T-cell (primary cell): ENCODE results near the gene REM1. TPM values are rescaled to one million over a fixed set of nuclear protein-coding genes. Genes with fewer than 3 reads are reported as not detected.
"Not testable (repeated sequence)": the region's sequence is repeated elsewhere in the genome, so short reads cannot be mapped to it uniquely, and the experiment has no call there.

Experiments used
- ATAC-seq, 4 experiments: fragments of 200-7000 bp in 3 of 4; fragments of 150-1000 bp in 1 of 4; cut with Tn5 transposase; replicated peaks in 1 of 4; 1 replicate in 3 of 4; 2 replicates in 1 of 4; pipeline ENCODE4 v1.10.0; 2021; ENCODE audit warnings: moderate library complexity in 3 of 4, mild to moderate bottlenecking in 2 of 4, moderate number of reproducible peaks in 1 of 4
- CTCF ChIA-PET, 2 donors: fragments of 300-600 bp; sonication (Branson Sonifier 250); formaldehyde crosslinking; loops; one replicate each; lab custom pipeline; 2022; ENCODE audit warnings: antibody characterized with exemption in 2 of 2; lab: Charles Lee
- POLR2A ChIA-PET, 2 donors: fragments of 300-600 bp; sonication (Branson Sonifier 250); formaldehyde crosslinking; loops; one replicate each; lab custom pipeline; 2022; ENCODE audit warnings: antibody characterized with exemption in 2 of 2; lab: Charles Lee
- DNase-seq, 35 experiments: peaks; one replicate each; pipeline versions ENCODE4 v3.0.0 to v3.0.0-alpha.2; 2013 to 2023
- H3K27ac ChIP-seq: one replicate; pipeline ENCODE4 v1.5.1; 2013; ENCODE audit warnings: low read length
- H3K27me3 ChIP-seq, 2 experiments: replicated peaks in 1 of 2; 1 replicate in 1 of 2; 2 replicates in 1 of 2; pipeline versions ENCODE4 v1.6.1 to v1.7.0; 2013; ENCODE audit warnings: low read length in 1 of 2, mixed read lengths in 1 of 2; ENCODE audit not compliant: control insufficient read depth in 2 of 2, insufficient read depth in 2 of 2; ENCODE audit errors: extremely low read depth in 1 of 2
- H3K36me3 ChIP-seq, 2 donors: 1 replicate in 1 of 2; 2 replicates in 1 of 2; pipeline versions ENCODE4 v1.6.1 to v1.7.0; 2013; ENCODE audit warnings: low read length in 1 of 2; ENCODE audit not compliant: control insufficient read depth in 2 of 2, insufficient read depth in 1 of 2; ENCODE audit errors: extremely low read depth in 1 of 2
- H3K4me1 ChIP-seq, 2 experiments: 1 replicate in 1 of 2; 2 replicates in 1 of 2; pipeline versions ENCODE4 v1.6.1 to v1.7.0; 2013; ENCODE audit warnings: low read length in 2 of 2, mixed read lengths in 1 of 2; ENCODE audit not compliant: insufficient read depth in 2 of 2, control insufficient read depth in 1 of 2; ENCODE audit errors: extremely low read depth in 1 of 2
- H3K4me3 ChIP-seq, 2 donors: 1 replicate in 1 of 2; 2 replicates in 1 of 2; pipeline versions ENCODE4 v1.5.1 to v1.7.0; 2013; ENCODE audit warnings: mild to moderate bottlenecking in 2 of 2, low read length in 1 of 2, moderate library complexity in 1 of 2; ENCODE audit not compliant: control insufficient read depth in 1 of 2; ENCODE audit errors: extremely low read depth in 1 of 2
- H3K9me3 ChIP-seq: 2 replicates; pipeline ENCODE4 v1.7.0; 2013
- H3K27ac Mint-ChIP-seq, 2 donors: one replicate each; pipeline ENCODE4 v1.8.0; 2020 to 2021; ENCODE audit warnings: mild to moderate bottlenecking in 2 of 2, mixed read lengths in 2 of 2
- H3K27me3 Mint-ChIP-seq, 2 donors: one replicate each; pipeline ENCODE4 v1.8.0; 2021 to 2022; ENCODE audit warnings: mixed read lengths in 2 of 2
- H3K36me3 Mint-ChIP-seq: one replicate; pipeline ENCODE4 v1.8.0; 2021; ENCODE audit warnings: mixed read lengths
- H3K4me1 Mint-ChIP-seq, 3 donors: one replicate each; pipeline ENCODE4 v1.8.0; 2020 to 2022; ENCODE audit warnings: mixed read lengths in 3 of 3, mild to moderate bottlenecking in 1 of 3
- H3K4me3 Mint-ChIP-seq, 3 donors: one replicate each; pipeline ENCODE4 v1.8.0; 2020 to 2022; ENCODE audit warnings: mild to moderate bottlenecking in 3 of 3, mixed read lengths in 3 of 3, moderate library complexity in 3 of 3
- H3K9me3 Mint-ChIP-seq, 3 donors: one replicate each; pipeline ENCODE4 v1.8.0; 2020 to 2022; ENCODE audit warnings: mixed read lengths in 3 of 3
- WGBS: methylation state at CpG from one replicate; pipeline ENCODE4 v1.1.5; 2013; ENCODE audit warnings: missing lambda C conversion rate; ENCODE audit not compliant: insufficient coverage; 5-methylcytosine and 5-hydroxymethylcytosine counted together
- total RNA-seq, 35 experiments: library from RNA in 6 of 35; stranded (reverse) in 6 of 35; fragments of 120-200 nt in 1 of 35; gene quantifications; one replicate each; pipeline versions ENCODE4 v1.2.1 to v1.2.4 and lab custom pipeline; 2013 to 2026

REM1 gene
- total RNA-seq, 5 donors from 2014 or later (not counting 1 experiment from before 2014, with no cell fraction given) = not detected

GRCh38 chr20:31446084-31446819 lies 28.8 kb upstream of the REM1 start:
- ChIA-PET POLR2A (no interaction called here), CTCF (no interaction called here)
- H3K4me1 ChIP-seq = no peaks in the 10 kb centered on the region
- DNase-seq (no peak), ATAC-seq (no peak)
- no peaks in the 10 kb centered on the region for H3K9me3 Mint-ChIP-seq
- H3K4me1 Mint-ChIP-seq = no peaks in the 10 kb centered on the region
- H3K27me3 ChIP-seq = peaks cover 3 to 7% of the 10 kb centered on the region in 2 experiments
- no peak overlapping the region for H3K27ac Mint-ChIP-seq
- H3K4me3 ChIP-seq = no peak overlapping the region
- H3K4me3 Mint-ChIP-seq = no peak overlapping the region
- H3K9me3 ChIP-seq = no peaks in the 10 kb centered on the region
- WGBS = 78% methylated on average over 5 of the region's 12 CpGs
- H3K27me3 Mint-ChIP-seq = peaks cover 10 to 11% of the 10 kb centered on the region in 2 donors
- H3K36me3 ChIP-seq = no peaks in the 10 kb centered on the region
- no peak overlapping the region for H3K27ac ChIP-seq
- no peaks in the 10 kb centered on the region for H3K36me3 Mint-ChIP-seq

- POLR2A ChIA-PET = interaction anchor here in 1 of 2 donors (0.6 kb wide), 1 partner anchor 9 kb away, joined by 4 read pairs; no protein-coding TSS in a partner anchor
- H3K27me3 ChIP-seq = peaks cover 3 to 4% of the 10 kb centered on the region in 2 experiments
- ATAC-seq = no peak
- H3K27ac Mint-ChIP-seq = no peak overlapping the region
- no peaks in the 10 kb centered on the region for H3K9me3 Mint-ChIP-seq
- no peaks in the 10 kb centered on the region for H3K36me3 Mint-ChIP-seq
- no peaks in the 10 kb centered on the region for H3K36me3 ChIP-seq
- peaks cover 17 to 18% of the 10 kb centered on the region in 2 donors for H3K27me3 Mint-ChIP-seq
- H3K4me3 ChIP-seq = no peak overlapping the region
- DNase-seq = no peak
- no peaks in the 10 kb centered on the region for H3K9me3 ChIP-seq
- WGBS = 80% methylated on average over 1 of the region's 8 CpGs
- H3K4me3 Mint-ChIP-seq = no peak overlapping the region
- CTCF ChIA-PET = no interaction called here
- no peak overlapping the region for H3K27ac ChIP-seq
- no peaks in the 10 kb centered on the region for H3K4me1 Mint-ChIP-seq
- H3K4me1 ChIP-seq = no peaks in the 10 kb centered on the region
Measured at GRCh38 chr20:31449511-31450414, 25.3 kb upstream of the REM1 start.

GRCh38 chr20:31452575-31452974 lies 22.5 kb upstream of the REM1 start:
- no peaks in the 10 kb centered on the region for H3K36me3 Mint-ChIP-seq
- no peak for ATAC-seq
- no peaks in the 10 kb centered on the region for H3K9me3 ChIP-seq
- H3K4me3 Mint-ChIP-seq = no peak overlapping the region
- ChIA-PET POLR2A (no interaction called here), CTCF (no interaction called here)
- no peak for DNase-seq
- WGBS = no CpG with 5 or more reads among the region's 2 CpGs
- H3K4me3 ChIP-seq = no peak overlapping the region
- no peaks in the 10 kb centered on the region for H3K4me1 ChIP-seq
- no peak overlapping the region for H3K27ac ChIP-seq
- H3K27ac Mint-ChIP-seq = no peak overlapping the region
- peaks cover 19 to 20% of the 10 kb centered on the region in 2 donors for H3K27me3 Mint-ChIP-seq
- peaks cover 3 to 15% of the 10 kb centered on the region in 2 experiments for H3K27me3 ChIP-seq
- H3K4me1 Mint-ChIP-seq = no peaks in the 10 kb centered on the region
- H3K36me3 ChIP-seq = no peaks in the 10 kb centered on the region
- H3K9me3 Mint-ChIP-seq = no peaks in the 10 kb centered on the region

GRCh38 chr20:31454361-31454760 lies 20.7 kb upstream of the REM1 start:
- Mint-ChIP-seq H3K4me3 (no peak overlapping the region), H3K9me3 (no peaks in the 10 kb centered on the region), H3K36me3 (no peaks in the 10 kb centered on the region), H3K4me1 (no peaks in the 10 kb centered on the region), H3K27me3 (peaks cover 15 to 21% of the 10 kb centered on the region in 2 donors), H3K27ac (no peak overlapping the region)
- WGBS = no CpG with 5 or more reads among the region's 1 CpG
- ATAC-seq (no peak), DNase-seq (no peak)
- Histone ChIP-seq H3K4me1 (no peaks in the 10 kb centered on the region), H3K36me3 (no peaks in the 10 kb centered on the region), H3K4me3 (no peak overlapping the region), H3K27me3 (peaks cover under 1 to 24% of the 10 kb centered on the region in 2 experiments), H3K27ac (no peak overlapping the region), H3K9me3 (no peaks in the 10 kb centered on the region)
- ChIA-PET POLR2A (no interaction called here), CTCF (no interaction called here)

GRCh38 chr20:31470946-31471345 lies 4.1 kb upstream of the REM1 start:
- peaks cover 7 to 22% of the 10 kb centered on the region in 2 experiments for H3K27me3 ChIP-seq
- H3K36me3 ChIP-seq, H3K4me3 ChIP-seq, POLR2A ChIA-PET, H3K4me3 Mint-ChIP-seq, DNase-seq, H3K36me3 Mint-ChIP-seq, H3K9me3 Mint-ChIP-seq, H3K27ac ChIP-seq, H3K9me3 ChIP-seq, H3K27ac Mint-ChIP-seq, H3K4me1 ChIP-seq, CTCF ChIA-PET, ATAC-seq: not testable (repeated sequence)
- no CpG with 5 or more reads among the region's 33 CpGs for WGBS
- peaks cover 6 to 12% (median 7%) of the 10 kb centered on the region in 3 donors for H3K4me1 Mint-ChIP-seq
- peaks cover 29 to 34% of the 10 kb centered on the region in 2 donors for H3K27me3 Mint-ChIP-seq

GRCh38 chr20:31472395-31473330 lies 2.4 kb upstream of the REM1 start:
- Mint-ChIP-seq H3K4me3 (no peak overlapping the region), H3K9me3 (peaks cover 0 to 4% (median 0%) of the 10 kb centered on the region in 3 donors), H3K27ac (no peak overlapping the region), H3K4me1 (peaks cover 6 to 12% (median 7%) of the 10 kb centered on the region in 3 donors), H3K27me3 (peaks cover 43 to 46% of the 10 kb centered on the region in 2 donors), H3K36me3 (no peaks in the 10 kb centered on the region)
- Histone ChIP-seq H3K27ac (no peak overlapping the region), H3K36me3 (no peaks in the 10 kb centered on the region), H3K27me3 (peaks cover 7 to 34% of the 10 kb centered on the region in 2 experiments), H3K4me1 (peaks cover 0 to 8% of the 10 kb centered on the region in 2 experiments), H3K4me3 (no peak overlapping the region), H3K9me3 (no peaks in the 10 kb centered on the region)
- POLR2A ChIA-PET = no interaction called here
- no peak for ATAC-seq
- WGBS = 65% methylated on average over 2 of the region's 8 CpGs
- no peak for DNase-seq
- CTCF ChIA-PET = no interaction called here
